22Rv1 (cell line): ENCODE data around the gene HPS1.

Source experiments
- CTCF ChIP-seq: fragments of 450-650 bp; IDR thresholded peaks from 2 replicates; pipeline ENCODE4 v1.5.1; 2017; ENCODE audit warnings: mild to moderate bottlenecking
- ZFX ChIP-seq: fragments of 450-650 bp; IDR thresholded peaks from 2 replicates; pipeline ENCODE4 v1.6.1; 2017; ENCODE audit warnings: antibody characterized with exemption, borderline replicate concordance

DNA sequence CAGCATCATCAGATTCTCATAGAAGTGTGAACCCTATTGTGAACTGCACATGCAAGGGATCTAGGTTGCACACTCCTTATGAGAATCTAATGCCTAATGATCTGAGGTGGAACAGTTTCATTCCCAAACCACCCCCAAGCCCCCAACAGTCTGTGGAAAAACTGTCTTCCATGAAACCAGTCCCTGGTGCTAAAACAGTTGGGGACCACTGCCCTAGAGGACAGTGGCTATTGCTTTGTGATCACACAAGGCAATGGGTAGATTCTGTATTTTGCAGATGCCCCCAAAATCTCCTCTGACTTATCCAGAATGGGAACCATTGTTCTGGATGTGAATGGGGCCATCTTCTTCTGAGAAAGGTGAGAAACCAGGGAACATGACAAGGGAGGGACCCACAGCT, 31.1 kb upstream of the HPS1 start:
- TF ChIP-seq CTCF (no peak), ZFX (no peak)
